Measurements from ENCODE around the gene MRPS34. TPM values are rescaled to one million over a fixed set of nuclear protein-coding genes. Genes with fewer than 3 reads are reported as not detected.

The MRPS34 gene
- total RNA-seq, 1 donor: 52.7 TPM

DNA sequence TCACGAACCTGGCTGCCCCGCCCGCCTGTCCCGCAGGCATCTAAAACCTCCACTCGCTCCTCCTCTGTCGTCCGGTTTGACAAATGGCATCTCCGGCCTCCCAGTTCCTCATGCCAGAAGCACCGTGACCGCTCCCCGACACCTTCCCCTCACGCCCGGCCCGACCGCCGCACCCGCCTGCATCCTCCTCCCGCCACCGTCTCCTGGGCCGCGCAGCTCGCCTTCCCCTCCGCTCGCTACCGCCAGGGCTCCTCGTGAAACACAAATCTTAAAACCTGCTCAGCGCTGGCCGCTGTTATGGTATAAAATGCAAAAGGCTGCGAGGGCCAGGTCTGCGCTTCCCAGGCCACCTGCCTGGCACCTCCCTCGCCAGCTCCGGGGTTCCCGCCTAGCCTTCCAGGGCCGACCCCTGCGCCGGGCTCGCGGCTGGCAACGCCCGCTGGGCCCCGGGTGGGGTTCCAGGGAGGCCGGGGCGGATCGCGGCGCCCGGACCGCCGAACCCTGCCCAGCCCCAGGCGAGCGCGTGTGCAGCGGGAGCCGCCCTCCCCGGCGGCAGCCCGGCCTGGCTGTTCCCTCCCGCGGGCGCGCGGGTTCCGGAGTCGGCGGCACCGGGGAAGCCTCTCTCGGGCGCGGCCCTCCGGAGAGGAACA is 8.9 kb upstream of the MRPS34 start:
- peak overlapping the region; percentile 81 for H3K4me3 ChIP-seq (ENCODE audit: low read depth, low read length)
- TF ChIP-seq, protein P1, sequence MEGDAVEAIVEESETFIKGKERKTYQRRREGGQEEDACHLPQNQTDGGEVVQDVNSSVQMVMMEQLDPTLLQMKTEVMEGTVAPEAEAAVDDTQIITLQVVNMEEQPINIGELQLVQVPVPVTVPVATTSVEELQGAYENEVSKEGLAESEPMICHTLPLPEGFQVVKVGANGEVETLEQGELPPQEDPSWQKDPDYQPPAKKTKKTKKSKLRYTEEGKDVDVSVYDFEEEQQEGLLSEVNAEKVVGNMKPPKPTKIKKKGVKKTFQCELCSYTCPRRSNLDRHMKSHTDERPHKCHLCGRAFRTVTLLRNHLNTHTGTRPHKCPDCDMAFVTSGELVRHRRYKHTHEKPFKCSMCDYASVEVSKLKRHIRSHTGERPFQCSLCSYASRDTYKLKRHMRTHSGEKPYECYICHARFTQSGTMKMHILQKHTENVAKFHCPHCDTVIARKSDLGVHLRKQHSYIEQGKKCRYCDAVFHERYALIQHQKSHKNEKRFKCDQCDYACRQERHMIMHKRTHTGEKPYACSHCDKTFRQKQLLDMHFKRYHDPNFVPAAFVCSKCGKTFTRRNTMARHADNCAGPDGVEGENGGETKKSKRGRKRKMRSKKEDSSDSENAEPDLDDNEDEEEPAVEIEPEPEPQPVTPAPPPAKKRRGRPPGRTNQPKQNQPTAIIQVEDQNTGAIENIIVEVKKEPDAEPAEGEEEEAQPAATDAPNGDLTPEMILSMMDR (IDR thresholded peaks at IDR 0.05; ENCODE audit: insufficient read depth, low read depth, low read length): no peak
- DNase-seq (ENCODE audit: low read depth): peak; percentile 13

DNA sequence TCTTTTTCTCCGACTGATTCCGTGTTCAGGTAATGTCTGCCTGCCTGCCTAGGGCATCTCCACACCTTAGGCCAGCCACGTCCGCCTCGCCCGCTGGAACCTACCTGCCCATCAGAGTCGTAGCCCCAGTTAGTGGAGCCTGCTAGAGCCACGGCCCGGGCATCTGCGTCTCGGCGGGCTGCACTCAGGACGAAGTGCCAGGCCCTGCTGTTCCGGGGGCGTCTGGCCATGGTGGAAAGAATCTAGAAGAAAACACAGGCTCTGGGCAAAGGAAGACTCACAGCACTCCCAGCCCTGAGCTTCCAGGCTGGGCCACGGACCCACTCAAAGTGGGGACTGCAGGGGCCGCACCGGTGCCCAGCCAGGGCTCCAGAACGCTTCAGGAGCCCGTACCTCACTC is 8.3 kb upstream of the MRPS34 start:
- no peak for DNase-seq (ENCODE audit: low read depth)
- TF ChIP-seq, protein P1 (IDR thresholded peaks at IDR 0.05; ENCODE audit: insufficient read depth, low read depth, low read length): no peak
- H3K4me3 ChIP-seq (ENCODE audit: low read depth, low read length): peak overlapping the region; percentile 81

DNA sequence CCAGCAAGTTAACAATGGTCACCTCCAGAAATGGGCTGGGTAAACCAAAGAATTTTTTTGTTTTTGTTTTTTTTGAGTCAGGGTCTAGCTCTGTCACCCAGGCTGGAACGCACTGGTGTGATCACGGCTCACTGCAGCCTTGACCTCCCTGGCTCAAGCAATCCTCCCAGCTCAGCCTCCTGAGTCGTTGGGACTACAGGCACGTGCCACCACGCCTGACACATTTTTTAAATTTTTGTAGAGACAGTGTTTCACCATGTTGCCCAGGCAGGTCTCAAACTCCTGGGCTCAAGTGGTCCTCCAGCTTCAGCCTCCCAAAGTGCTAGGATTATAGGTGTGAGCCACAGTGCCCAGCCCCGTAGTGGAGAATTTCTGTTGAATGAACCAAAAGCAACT is 7.7 kb upstream of the MRPS34 start:
- no peak for DNase-seq (ENCODE audit: low read depth)
- TF ChIP-seq, protein P1 (IDR thresholded peaks at IDR 0.05; ENCODE audit: insufficient read depth, low read depth, low read length): no peak
- H3K4me3 ChIP-seq (ENCODE audit: low read depth, low read length): no peak overlapping the region

DNA sequence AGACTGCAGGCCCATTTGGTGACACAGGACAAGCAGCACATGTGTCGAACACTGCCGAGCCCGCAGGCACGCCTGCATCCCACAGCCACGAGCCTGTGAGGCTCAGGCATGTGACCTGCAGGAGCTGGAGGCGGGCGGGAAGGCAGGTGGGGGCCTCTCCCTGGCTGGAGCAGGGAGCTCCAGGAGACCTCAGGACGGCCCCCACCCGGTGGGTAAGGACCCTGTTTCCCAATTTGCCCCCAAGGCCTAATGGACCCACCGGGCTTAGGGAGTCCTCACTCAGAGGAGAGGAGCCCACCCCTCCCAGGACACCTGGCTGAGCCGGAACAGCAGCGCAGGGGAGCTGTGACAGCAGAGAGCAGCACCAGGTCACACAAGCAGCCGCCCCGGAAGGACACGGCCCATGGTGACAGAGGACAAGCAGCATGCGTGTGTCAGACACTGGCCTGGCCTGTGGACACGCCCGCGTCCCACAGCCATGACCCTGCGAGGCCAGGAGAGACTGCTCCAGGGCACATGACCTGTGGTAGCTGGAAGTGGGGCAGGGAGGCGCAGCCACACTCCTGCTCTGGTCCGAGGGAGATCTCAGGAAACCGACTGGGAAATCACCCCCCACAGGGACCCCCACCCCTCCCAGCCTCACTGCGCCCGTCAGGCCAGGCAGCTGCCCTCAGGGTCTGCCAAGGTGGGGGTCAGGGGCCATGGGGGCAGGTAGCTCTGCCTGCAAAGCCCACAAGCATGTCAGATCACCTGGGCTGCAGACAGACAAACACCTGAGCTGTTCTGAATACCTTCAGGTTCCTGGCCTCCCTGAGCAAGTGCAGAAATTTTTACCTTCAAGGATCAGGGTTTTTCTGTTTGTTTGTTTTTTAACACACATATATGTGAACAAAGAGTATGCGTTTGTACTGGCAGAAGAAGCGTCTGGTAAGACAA is 7.1 kb upstream of the MRPS34 start:
- DNase-seq (ENCODE audit: low read depth): no peak
- H3K4me3 ChIP-seq (ENCODE audit: low read depth, low read length): no peak overlapping the region
- TF ChIP-seq, protein P1 (IDR thresholded peaks at IDR 0.05; ENCODE audit: insufficient read depth, low read depth, low read length): no peak

DNA sequence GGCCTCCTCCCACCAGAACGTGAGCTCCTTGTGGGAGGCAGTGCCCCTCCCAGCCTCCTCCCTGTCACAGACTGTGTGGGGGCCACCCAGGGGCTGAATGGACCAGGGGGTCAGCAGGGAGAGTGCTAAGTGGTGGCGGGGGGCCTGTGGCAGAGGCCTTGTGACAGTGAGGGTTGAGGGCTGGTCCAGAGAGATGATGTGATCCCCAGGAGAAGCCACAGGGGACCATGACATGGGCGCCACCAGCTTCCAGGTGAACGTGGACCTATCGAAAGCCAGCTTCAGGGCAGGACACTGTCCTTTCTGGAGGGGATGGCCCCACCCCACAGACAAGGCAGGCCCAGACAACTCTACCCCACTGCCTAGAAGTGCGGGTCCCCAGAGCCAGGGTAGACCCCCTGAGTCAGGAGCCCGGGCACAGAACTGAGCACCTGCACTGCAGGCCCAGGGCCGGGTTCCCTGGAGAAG is 6.3 kb upstream of the MRPS34 start:
- no peak for DNase-seq (ENCODE audit: low read depth)
- TF ChIP-seq, protein P1 (IDR thresholded peaks at IDR 0.05; ENCODE audit: insufficient read depth, low read depth, low read length): no peak

DNA sequence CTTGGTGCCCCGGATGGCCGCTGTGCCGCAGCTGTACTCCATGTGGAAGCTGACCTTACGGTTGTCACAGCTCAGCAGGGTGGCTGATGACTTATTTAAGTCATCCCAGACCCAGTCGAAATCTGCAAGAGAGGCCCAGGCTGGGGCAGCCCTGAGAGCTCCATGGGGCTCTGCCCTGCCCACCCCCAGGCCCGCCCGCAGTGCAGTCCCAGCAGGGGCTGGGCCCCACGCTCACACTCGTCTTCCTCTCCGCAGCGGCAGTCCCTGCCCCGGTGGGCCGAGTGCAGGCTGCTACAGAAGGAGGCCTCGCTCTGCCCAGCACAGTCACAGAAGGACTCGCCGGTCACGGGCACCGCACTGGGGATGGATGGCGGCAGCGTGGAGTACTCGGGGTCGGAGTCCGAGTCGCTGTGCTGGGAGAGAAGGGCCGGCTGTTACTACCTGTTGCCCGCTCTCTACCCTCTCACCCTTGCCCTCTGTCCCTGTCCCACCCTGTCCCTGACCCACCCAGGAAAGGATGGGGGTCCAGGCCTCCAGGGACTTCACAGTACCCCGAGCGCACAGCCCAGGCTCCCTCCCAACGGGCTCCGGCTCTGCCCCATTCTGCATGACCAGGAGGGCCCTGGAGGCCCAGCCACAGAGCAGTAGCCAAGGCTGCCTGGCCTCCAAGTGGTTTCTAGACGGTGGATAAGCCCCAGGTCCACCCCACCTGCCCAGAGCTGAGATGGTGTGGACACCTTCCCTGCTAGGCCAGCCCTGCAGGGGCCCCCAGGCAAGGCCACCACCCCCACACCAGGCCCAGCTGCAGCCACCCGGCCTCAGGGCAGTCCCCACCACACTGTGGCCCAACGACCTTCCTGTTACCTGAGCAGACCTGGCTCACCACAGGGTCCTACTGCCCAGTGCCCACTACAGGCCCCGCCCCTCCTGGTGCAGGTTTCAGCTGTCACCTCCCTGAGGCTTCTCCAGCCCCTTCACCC is 5.6 kb upstream of the MRPS34 start:
- TF ChIP-seq, protein P1 (IDR thresholded peaks at IDR 0.05; ENCODE audit: insufficient read depth, low read depth, low read length): no peak
- peak; percentile 9 for DNase-seq (ENCODE audit: low read depth)
- H3K4me3 ChIP-seq (ENCODE audit: low read depth, low read length): no peak overlapping the region

More for the DNA sequence above, 6.3 kb upstream of the MRPS34 start:
- no peak overlapping the region for H3K4me3 ChIP-seq (ENCODE audit: low read depth, low read length)

Data from fibroblast of villous mesenchyme (primary cell).